IPS DF 4.7 (cell line): Measurements from ENCODE around the gene ADGRA3.
"Not testable (repeated sequence)": the region's sequence is repeated elsewhere in the genome, so short reads cannot be mapped to it uniquely, and the experiment has no call there.

Source experiments
- DNase-seq: peaks from one replicate; pipeline ENCODE4 v3.0.0-alpha.2; 2013; ENCODE audit warnings: low spot score; ENCODE audit errors: extremely low read depth

The ADGRA3 gene

DNA sequence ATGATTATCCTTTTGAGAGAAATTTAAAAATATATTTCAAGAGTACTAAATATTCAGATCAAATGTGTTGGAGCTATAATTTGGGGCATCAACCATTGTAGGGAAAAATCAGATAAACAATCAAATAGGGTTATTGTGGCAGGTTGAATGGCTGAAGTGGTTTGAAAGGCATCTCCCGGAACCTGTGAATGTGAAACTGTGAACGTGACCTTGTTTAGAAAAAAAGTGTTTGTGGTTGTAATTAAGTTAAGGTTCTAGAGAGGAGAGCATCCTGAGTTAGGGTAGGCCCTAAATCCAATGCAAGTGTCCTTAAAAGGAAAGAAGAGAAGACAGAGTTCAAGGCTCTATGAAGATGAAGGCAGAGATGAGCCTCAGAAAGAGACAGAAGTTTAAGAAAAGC is 37.4 kb downstream of the ADGRA3 start:
- no peak for DNase-seq

DNA sequence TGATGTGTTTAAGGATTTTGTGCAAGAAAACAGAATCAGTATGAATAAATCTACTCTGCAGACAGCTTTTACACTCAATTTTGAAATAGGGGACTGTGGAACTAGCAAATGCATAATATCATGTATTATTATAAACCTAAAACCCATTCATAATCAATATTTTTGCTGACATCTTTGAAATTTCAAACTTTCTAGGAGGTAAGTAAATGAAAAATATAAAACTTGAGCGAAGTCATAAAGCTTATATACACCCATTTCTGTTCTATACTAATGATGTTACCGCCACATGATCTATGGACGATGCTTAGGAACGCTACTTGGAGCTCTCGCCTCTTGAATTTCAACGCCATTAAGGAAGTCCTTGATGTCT is 38.1 kb downstream of the ADGRA3 start:
- DNase-seq, result no peak

DNA sequence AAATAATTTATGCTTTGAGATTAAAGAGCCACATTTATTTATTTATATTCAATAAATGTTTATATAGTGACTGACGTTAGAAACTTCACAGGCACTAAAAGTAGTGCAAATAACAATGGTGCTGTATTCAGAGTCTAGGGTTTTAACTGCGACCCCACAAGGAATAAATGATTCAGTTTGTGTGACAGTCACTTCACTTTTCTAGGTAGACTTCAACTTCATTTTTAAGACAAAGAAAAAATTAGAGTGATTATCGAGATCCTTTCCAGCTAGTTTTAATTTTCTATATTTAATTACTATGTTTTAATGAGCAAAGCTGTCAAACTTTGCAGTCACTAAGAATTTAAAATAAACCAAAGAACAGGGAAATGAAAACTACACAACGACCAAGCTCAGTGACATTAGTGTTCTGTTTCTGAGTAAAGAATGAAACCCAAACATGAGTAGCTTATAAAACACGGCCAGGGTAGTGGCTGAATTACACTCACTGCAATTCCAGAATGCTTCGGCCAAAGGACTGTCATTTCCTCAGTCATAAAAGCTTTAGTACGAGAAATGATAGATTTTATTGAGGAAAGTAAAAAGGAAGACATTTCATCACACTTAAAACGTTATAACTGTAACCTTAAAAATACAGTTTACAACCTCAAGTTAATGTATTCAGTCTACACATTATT is 38.6 kb downstream of the ADGRA3 start:
- DNase-seq, result no peak

DNA sequence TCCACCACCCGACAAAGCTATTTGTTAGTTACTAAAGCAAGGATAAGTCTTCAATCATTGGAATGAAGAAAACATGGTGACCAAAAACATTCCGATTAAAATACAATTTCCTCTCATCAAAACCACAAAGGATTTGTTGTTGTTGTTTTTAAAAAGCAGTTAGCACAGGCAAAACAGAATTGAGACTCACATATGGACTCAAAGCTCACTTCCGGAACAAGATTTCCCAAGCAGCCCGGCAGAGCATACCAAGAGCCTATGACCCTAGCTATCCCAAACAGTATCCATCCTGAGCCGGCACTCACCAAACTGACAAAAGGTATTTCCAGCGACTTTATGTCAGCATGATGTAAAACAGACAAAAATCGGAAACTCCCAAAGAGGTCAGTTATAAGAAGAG is 39.9 kb downstream of the ADGRA3 start:
- DNase-seq, result no peak

DNA sequence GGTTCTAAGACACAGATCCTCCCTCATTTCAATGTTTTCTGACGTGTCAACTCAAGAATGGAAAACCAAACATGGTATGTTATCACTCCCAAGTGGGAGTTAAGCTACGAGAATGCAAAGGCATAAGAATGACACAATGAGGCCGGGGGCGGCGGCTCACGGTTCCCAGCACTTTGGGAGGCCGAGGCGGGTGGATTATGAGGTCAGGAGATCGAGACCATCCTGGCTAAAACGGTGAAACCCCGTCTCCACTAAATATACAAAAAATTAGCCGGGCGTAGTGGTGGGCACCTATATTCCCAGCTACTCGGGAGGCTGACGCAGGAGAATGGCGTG is 40.6 kb downstream of the ADGRA3 start:
- DNase-seq, result not testable (repeated sequence)

DNA sequence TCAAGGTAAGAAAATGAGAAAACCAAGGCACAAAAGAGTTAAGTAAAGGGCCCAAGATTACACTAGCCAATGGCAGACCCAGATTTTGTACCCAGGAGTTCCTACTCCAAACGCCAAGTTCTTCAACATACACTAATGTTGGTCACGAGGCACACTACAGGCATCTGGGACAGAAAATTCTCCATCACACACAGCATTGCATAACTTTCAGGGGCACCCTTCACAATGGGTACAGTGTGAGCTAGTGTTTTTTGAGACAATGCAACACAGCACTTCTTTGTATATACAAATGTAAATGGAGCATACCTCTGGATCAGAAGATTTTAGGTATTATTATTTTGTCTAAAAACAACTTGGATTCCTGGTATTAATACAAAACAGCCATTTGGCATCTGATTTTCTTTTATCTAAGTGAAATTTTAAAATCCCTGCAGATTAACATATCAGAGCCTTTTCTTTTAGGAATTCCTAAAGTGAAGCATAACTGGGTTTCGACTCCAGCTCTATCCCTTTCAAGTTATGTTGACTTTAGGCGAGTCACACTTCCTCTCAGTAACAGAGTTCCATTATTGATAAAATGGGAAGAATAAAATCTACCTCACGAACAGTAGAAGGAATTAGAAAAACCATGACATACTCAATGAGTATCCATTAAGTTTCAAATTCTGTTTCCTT is 41.1 kb downstream of the ADGRA3 start:
- DNase-seq, result no peak

DNA sequence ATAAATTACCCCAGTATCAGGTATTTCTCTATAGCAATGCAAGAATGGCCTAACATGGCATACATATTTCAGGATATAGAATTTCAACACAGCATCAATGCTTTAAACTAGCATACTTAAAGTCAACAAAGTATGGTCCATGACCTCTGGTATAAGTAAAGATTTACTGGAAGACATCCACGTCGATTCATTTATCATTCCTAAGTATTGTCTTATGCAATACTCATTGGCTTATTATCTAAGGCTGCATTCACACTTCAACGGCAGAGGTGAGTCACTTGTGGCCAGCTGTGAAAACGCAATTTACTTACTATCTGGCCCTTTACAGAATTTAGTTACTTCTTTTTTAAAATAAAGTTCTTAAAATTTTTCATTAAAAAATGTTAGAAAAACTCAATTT is 42.6 kb downstream of the ADGRA3 start:
- no peak for DNase-seq

DNA sequence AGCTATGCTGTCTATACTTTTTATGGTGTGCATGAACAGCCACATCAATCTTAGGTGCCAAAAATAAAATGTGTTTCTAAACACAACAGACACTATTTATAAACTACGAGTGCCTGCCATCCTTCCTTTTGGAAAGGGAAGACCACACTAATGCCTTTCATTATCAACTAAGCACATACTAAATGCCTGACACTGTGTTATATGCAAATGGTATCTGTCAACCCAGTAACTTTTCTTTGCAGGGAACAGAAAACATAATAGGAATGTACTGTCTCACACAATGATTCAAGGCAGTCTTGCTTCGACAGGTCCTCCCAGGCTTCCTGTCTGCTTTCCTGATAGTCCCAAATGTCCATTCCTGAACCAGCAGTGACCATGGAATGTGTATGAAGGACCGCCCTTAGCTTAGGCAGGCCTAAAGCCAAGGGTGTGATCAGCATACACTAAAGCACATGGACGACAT is 43.8 kb downstream of the ADGRA3 start:
- no peak for DNase-seq

DNA sequence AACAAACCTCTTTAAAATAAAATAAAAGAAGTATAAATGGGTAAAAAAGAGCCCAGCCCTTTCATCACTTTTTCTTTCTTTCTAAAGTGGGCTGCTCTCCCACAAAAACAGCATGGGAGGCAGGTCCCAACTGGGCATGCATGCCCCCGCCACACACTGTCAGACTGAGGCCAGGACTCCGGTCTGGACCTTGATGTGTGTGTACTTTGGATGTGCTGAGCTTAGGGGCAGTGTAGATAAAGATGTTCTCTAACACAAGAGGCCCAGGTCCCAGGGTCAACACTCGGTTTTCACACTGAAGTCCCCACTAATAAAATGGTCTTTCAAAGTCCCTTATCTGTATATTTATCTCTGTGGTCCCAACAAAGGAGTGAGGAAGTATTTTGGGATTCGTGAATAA is 44.4 kb downstream of the ADGRA3 start:
- no peak for DNase-seq

DNA sequence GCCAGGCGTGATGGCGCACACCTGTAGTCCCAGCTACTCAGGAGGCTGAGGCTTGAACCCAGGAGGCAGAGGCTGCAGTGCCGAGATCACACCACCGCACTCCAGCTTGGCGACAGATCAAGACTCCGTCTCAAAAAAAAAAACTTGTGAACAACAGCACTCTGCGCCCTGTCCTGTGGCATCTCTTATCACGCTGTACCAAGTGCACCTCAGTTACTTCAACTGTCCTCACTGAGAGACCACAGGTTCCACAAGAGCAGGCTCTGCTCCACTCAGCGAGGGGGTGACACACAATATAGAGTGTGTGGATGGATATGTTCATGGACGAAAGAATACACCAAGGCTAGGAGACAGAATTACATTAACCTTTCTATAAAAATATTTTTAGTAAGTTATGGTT is 49.3 kb downstream of the ADGRA3 start:
- DNase-seq, result no peak

DNA sequence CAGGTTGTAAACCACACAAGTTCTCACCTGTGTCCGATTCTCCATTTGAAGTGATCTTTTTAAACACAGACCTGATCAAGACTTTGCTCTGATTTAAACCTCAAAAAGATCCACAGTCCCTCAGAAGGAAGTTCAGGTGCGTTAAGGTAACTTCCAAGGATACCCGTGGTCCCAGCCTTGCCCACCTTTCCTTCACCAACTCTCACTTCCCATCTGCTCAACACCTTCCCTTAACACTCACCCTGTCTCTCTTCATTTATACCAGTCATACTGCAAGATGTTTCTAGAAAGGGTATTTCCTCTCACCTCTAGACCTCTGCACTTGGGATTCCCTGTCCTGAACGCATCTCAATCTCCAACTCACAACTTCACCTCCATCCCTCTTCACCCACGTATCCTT is 49.9 kb downstream of the ADGRA3 start:
- DNase-seq, result no peak

DNA sequence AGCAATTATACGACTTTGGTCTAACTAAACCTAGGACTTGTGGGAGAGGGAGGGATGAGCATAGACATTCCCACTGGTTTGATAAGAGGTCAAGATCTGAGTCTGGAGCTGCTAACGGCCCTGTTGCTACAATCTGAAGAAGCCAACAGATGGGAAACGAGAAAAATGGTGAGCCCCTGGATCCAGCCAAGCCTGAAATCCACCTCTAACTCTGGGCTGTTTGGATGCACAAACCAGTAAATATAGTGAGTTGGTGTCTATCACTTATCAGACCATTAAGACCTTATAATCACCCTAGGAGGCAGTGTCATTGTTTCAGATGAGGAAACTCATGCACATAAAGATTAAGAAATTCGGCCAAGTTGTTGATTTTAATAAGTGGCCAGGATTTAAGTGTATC is 50.5 kb downstream of the ADGRA3 start:
- no peak for DNase-seq

DNA sequence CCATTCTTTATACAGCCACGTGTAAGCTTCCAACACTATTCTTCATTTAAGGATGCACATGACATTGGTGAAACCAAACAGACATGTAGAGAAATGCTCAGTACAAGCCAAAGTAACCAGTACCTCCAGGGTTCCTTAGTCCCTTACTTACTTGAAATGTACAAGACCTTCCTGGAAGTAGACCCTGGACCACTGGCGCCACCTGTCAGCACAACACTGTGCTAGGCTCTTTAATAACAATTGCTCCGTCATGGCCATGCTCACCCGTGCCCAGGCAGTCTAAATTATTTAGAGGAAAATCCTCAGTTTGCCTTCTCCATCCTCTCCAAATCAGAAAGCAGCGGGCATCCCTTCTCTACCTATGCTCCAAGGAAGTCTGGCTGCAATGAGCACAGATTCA is 52.7 kb downstream of the ADGRA3 start:
- no peak for DNase-seq

DNA sequence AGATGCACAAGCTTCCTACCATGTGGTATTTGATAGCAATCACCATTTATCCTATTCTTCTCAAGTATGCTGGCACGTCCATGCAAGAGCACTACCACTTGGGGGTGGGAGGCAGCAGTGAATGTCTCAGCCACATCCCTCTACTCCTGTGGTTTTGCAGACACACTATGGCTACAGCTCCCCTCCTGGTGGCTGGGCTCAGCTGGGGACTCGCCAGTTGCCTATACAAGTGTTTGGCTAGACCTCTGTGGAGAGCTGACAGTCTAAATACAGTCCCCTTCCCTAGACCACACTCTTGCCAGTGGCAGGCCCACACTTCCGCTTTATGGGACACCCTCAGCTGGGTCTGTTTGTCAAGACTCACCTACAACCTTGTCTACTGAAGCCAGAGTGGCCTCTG is 53.2 kb downstream of the ADGRA3 start:
- DNase-seq, result no peak

DNA sequence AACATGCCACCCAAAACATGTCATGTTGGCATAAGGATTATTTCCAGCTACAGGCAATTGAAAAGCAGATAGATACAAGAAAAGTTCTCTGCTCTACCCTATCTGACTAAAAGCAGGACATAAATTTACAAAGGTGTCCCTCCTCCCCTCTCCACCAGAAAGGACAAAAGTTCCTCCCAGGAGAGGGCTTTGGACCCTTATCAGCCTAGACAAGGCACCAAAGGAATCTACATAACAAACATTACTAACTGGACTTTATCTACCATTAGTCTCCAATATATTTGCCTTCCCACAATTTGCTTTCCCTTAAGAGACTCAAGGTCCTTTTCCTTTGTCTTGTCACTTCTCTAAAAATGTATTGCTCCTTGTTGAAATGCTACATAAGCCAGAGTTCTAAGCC is 55.6 kb downstream of the ADGRA3 start:
- no peak for DNase-seq

DNA sequence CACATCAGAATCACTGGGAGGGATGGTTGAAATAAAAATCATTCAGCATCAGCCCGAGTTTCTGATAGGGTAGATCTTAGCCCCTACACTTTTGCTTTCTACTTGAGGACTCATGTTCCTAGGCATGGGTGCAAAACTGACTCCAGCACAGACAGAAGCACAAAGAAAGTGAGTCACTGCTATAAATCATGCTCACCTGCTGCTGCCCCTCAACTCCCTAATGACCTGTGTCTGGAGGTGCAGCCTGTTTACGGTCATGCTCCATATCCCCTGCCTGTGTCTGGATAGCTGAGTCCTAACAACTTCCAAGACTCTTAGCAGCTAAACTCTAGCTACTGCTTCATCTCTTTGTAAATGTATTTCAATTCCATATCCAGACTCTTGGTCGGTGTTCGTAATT is 57.8 kb downstream of the ADGRA3 start:
- no peak for DNase-seq

DNA sequence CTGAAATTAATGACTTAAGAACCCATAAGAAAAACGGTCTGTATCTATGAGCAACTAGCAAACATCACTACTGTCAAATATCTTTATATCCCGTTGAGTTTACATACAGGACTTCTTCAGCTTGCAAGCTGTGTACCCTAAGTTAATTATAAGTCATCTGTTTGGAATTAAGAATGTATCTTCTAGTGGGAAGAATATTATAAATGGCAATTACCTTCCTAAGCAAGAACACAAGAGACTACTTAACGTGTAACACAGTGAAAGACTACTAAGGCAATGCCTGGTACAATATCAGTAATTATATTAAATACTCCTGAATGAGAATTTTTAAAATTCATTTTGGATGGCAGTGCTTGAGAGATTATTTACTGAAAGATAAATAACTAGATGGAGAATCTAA is 58.5 kb downstream of the ADGRA3 start:
- no peak for DNase-seq

DNA sequence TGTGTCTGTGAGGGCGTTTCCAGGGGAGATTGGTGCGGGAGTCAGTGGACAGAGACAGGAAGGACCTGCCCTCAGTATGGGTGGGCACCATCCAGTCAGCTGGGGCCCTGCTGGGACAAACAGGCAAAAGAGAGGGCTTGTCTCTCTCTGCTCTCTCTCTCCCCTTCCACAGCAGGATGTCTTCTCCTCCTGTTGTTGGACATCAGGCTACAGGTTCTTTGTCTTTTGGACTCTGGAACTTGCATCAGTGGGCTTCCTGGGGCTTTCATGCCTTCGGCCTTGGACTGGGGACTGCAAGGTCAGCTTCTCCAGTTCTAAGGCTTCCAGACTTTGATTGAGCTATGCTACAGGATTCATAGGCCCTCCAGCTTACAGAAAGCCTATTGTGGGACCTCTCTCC is 59.6 kb downstream of the ADGRA3 start:
- DNase-seq, result no peak

DNA sequence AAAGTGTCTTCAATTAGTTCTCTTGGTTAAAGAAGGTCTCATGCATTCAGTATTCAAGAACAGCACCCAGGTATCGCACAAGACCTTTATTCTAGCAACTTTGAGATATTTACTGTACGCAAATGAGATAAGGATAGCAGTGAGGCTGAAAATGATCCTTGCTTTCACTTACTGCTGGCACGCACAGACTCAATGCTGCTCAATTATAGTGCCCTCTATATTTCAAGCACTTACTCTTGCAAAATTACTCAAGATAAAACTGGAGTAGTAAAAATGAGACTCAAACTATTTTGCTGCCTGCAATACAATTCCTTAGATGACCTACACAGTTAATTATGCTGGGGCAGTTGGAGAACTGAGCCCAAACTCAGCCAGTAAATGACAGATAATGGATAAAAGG is 60.9 kb downstream of the ADGRA3 start:
- no peak for DNase-seq

DNA sequence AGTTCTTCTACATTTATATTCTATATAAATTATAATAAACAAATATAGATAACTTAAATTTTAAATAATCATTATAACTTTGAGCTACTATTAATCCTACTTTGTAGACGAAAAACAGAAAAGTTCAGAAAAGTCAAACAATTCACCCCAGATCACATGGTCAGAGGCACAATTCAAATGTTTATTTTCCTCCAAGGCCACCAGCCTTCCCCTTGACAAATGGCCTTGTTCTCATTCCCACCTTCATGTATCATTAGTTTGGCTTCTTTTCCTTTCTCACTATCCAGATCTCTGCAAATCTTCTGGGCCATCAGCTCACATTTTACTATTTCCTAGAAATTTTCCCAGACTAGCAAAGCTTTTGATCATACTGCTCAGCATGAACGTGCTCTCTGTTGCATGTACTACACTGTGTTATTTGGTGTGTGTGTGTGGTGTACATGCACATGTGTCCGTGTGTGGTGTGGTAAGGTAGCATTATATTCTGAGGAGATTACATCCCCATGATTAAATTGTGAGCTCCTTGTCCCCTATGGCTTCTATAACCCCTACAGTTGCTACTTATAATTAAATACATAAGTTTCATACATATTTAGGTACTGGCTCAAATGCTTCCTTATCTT is 61.5 kb downstream of the ADGRA3 start:
- no peak for DNase-seq

DNA sequence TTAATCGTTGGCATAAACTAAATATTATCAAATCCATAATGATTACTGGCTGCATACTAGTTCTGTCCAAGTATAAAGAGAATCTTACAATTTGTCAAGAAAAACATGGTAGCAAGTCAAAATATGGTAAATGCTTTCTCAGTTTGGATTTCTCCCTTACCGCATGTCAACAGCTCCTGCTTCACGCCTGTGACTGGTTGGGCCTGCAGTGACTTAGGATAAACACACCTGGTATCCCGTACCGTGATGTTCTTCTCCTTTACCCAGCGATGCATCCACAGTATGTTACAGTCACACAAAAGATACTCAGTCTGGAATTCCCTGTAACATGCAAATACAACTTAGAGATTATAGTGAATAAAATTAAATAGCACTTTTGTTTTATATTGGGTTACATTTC is 71.1 kb downstream of the ADGRA3 start:
- DNase-seq, result no peak

DNA sequence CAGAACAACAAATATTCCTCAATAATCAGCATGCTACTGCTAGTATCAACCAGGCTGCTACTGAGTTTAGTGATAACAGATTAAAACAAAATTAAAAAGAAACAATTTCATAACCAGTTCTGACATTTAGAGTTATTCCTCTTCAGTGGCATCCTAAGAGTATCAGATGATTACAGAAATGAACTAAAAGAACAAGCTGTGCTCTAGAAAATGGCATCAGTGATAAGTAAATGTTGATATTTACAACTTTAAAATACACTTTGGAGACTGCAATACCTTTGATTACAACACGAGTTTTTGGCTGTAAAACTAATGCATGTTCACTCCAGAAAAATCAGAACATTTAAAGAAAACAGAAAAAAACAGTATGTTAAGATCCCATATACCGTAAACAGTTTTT is 72.9 kb downstream of the ADGRA3 start:
- no peak for DNase-seq

DNA sequence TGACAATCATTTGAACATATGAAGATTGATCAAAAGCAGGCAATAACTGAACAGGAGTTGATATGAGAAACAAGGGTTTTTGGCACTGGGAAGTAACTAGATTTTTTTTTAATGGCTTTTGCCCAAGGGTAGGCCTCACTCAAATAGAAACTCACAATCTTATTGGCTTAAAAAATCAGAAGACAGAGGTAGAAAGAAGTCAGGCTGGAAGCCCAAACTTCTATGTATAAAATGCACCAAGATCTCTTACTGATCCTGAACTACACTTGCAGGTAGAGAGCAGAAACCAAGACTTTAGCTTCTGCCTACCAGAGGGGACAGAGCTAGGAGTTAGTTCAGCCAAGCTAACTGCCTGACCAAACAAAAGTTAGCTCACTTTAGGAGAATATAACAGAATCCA is 74.9 kb downstream of the ADGRA3 start:
- DNase-seq, result no peak
